HPDE6-E6E7 (cell line): ENCODE results near the gene MAGI2.

Experiments used
- DNase-seq: peaks from one replicate; pipeline ENCODE4 v3.0.0; 2011; ENCODE audit warnings: missing footprints; ENCODE audit errors: extremely low spot score

Gene MAGI2

DNA sequence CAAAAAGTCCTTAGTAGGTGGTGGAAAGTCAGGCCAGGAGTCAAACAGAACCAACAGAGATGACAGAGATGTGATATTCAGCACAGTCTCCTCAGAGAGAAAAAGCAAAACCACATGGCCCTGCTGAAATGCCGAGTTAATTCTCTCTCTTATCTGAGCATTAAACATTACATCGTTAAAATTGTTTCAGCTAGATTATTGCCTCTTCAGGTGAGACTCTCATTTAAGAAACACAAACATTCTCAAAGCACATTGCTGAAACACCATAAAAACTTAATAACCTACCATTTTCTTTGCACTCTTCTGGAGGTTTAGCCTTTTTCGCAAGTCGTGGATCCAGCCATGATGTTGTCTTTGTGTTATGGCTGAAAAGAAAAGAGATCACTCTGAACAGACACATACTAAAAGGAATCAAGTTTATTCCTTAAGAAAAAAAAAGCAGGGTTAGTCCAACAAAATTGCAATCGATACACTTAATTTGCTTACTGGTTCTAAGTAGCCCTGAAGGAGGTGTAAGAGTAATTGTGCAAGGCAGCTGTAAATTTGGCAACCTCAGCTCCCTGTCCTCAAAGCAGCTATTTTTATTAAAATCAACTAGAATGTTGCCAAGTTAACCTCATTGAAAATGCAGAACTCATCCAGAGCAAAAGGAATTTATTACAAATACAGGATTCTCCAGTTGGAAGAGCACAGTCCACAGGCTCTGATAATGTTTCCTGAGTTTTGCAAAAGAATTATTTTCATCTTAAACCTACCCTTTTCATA, 963.8 kb downstream of the MAGI2 start:
- no peak for DNase-seq

DNA sequence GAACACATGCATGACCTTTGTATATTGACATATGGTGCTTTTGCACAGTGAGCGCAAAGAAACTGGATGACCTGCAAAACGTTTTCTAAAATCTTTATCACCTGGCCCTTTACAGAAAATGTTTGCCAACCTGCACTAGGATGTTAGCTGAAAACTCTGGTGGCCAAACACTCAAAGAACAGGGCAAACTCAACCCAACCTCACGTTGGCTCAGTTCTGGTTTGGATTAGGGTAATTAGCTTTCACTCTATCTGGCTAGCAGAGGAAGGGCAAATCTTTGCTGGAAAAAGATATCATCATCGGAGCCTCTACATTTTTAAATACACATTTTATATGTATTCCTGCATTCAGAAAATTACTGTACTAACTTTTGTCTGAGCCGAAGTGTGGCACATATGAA, 966.0 kb downstream of the MAGI2 start:
- no peak for DNase-seq

GRCh38 chr7:78479348-78479747, 974.1 kb downstream of the MAGI2 start:
- no peak for DNase-seq

- no peak for DNase-seq
Measured at GRCh38 chr7:78476851-78477405, 976.5 kb downstream of the MAGI2 start.

DNA sequence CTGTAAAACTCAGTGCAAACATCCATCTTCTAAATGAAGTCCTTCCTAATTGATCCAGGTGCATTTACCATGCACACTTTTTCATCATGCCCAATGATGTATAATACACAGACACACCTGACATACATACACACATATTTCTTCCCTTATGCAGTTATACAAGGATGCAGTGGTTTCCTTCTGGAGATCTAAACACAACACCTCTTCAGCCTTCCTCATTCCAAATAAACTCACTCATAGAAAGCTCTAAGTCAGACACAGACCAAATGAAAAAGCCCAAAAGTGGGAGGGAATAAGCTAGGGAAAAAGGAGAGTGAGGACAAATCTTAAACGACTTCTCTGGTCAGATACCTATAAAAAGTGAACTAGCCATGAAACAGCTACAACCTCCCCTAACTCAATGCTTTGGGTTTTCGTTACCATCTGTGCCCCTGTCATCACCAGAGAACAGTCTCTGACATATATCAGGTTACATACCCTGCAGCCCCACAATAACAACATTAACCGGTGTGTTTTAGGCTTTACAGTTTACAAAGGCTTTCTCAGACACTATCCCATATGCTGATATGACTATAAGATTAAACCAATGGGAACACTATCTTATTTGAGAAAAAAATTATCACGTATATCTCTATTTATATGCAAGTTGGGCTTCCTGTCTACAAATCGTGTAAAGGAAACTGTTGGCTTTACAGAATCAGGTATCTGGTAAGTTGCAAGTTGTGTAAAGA, 979.7 kb downstream of the MAGI2 start:
- no peak for DNase-seq

DNA sequence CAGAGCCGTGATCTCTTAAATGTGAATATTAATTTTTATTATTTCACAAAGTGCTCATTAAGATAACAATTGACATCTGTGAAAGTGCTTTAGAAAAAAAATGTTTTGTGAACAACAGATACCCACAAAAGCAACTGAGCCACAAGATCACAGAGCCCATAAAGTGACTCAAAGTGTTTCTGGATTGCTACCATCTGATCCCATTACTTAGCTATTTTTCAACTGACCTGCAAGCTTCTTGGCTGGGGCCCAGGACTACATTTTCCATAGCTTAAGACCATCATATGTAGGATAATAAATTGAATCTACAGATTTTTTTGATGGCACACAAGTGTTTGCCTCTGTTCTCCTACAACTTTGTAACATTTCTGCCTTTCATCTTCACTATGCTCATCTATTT, 980.4 kb downstream of the MAGI2 start:
- DNase-seq: no peak

GRCh38 chr7:78472519-78472918, 980.9 kb downstream of the MAGI2 start:
- no peak for DNase-seq

DNA sequence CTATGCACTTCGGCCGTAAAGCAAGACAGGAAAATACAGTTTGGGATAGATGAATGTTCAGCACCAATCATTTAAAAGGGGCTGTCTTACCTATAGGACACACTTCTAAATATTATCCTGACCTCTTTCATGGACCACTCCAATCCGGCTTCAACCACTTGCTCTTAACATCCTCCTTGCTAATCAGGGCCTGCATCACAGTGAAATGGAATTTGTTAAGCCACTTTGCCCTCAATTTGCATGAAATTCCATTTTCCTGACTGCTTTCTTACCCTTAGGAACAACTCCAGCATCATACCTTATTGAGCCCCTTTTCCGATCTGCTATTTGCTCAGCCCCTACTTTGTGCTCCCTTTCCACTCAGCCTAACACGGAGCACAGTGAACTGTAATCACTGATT, 987.6 kb downstream of the MAGI2 start:
- no peak for DNase-seq

GRCh38 chr7:78463039-78463438, 990.4 kb downstream of the MAGI2 start:
- no peak for DNase-seq

- DNase-seq: no peak
Measured at GRCh38 chr7:78450706-78451105, 1002.8 kb downstream of the MAGI2 start.

DNA sequence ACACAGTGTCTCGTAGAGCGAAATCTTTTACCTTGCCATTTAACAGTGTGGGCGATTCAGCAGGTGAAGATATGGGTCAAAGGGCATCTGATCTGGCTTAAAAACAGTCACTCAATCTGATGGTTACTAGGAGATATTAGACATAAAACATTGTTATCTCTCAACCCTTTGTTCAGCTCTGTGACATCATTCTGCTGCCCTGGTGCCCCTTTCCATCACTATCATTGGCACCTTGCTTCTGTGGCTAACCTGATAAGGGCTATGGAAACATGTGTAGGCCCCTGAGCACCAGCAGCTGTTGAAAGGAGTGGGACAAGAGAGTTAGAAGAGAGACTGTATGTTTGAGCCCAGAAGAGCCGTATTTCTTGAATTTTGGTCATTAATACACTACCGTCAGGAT, 1004.6 kb downstream of the MAGI2 start:
- DNase-seq: no peak

GRCh38 chr7:78444267-78444666, 1009.2 kb downstream of the MAGI2 start:
- no peak for DNase-seq

DNA sequence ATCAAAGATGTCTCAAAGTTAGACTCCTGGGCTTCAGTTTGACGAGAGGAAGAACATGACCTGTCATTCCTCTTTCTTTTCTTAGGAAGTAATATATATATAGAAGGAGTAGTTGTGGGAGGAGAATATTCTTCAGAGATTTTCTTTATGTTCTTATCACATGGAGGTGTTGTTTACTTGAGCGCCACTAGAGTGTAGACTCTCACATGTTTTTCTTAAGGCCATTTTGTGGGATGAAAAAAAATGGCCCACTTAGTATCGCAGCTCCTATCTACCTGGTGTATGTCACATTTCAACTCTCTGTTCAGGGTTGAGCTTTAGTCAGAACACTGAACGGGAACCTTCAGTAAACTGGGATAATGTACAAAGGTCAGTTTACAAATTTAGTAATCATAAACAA, 1009.7 kb downstream of the MAGI2 start:
- no peak for DNase-seq

DNA sequence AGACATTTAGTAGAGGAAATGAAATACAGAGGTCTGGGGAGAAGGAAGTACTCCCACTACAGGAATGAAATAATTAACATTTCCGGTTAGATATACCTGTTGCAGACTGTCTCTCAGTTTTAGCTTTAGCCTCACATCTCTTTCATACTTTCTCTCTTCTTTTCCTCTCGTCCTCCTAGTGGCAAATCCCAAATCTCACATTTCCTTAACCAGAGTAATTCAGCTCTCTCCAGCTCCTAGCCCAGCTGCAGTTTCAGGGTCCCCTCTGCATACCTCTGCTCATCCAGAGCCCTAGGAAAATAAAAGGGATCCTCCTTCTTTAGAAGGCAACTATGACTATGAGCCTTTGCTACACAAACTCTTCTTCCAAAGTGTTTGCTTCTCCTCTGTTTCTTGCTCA, 1011.7 kb downstream of the MAGI2 start:
- DNase-seq: no peak

GRCh38 chr7:78438433-78438832, 1015.0 kb downstream of the MAGI2 start:
- no peak for DNase-seq

DNA sequence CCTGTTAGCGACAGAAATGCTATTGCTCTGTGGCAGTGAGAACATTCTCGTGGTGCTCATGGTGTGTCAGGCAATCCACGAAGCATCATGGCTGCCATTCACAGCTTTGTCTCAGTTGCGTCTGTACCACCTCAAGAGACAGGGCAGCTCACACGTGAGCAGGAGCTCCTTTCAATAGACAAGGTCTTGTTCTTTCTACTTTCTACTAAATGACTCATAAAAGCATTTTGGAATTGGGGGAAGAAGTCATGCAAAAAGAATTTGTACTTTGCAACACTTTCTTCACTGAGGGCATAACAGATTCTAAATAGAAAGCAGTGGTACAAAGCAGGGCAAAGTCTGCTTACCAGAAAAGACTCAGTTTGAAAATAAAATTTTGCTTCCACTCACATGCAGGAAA, 1016.3 kb downstream of the MAGI2 start:
- no peak for DNase-seq

DNA sequence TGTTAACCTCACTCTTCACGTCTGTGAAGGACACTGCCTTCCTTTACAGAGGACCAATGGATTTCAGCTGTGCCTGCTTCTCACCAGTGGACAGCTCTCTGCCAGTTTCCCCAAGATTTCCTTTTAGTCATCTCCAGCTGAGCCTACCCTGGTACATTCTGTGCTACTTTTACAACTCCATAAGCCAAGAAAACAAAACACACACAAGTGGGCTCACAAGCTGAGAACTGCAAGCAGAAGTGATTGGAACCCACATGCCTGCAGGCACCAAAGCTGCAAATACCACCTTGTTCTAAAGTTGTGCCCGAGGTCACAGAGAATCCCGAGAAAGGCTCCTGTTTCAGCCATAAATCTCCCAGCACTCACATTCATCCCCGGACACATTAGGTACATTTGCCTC, 1018.1 kb downstream of the MAGI2 start:
- no peak for DNase-seq

GRCh38 chr7:78434281-78434680, 1019.2 kb downstream of the MAGI2 start:
- DNase-seq: no peak

DNA sequence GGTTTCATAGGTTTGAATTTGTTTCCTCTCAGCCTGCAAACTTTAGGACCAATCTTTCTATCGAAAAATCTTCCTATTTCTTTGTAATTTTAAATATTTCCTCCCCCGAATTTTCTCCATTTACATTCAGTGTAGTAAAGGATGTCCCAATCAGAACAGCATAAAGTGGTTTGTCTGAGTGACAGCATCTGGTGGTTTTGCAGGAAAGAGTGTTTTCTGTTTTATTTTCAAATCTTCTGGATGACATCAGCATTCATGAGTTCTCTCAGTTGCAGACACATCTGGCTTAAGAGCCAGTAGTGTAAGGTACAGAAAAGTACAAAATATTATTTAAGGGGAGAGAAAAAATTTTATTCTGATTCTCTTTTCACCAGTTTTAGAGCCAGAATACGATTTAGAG, 1020.0 kb downstream of the MAGI2 start:
- no peak for DNase-seq

DNA sequence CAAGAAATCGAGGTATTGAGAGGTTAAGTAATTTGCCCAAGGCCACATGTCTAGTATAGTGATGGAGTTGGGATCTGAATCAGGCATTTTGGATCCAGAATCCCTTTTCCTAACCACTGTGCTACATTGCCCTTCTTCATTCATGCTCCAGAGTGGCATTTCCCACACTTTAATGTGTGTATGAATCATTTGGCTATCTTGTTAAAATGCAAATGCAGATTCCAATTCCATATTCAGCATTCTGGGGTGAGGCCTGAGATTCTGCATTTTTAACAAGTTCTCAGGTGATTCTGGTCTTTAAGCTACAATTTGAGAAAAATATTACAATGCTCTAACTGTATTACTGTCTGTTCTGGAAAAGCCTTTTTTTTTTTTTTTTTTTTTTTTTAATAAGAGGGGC, 1023.6 kb downstream of the MAGI2 start:
- DNase-seq: no peak

- DNase-seq: no peak
Measured at GRCh38 chr7:78427209-78427608, 1026.3 kb downstream of the MAGI2 start.

DNA sequence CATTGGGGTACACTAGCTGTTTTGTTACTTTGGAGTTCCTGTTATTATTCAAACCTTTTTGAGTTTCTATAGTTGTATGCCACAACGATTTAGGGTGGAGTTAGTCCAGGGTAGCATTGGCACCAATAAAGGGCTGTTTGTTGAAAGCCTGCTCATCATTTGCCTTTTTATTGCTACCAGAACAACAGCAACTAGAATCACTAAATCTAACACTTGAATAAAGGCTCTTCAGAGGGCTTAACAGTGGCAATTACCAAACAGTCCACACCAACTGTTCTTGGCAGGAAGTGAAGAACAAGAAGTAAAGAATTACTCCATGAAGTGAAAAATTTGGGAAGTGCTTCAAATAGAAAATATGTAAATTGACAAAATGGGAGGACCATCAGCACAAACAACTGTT, 1033.5 kb downstream of the MAGI2 start:
- no peak for DNase-seq

DNA sequence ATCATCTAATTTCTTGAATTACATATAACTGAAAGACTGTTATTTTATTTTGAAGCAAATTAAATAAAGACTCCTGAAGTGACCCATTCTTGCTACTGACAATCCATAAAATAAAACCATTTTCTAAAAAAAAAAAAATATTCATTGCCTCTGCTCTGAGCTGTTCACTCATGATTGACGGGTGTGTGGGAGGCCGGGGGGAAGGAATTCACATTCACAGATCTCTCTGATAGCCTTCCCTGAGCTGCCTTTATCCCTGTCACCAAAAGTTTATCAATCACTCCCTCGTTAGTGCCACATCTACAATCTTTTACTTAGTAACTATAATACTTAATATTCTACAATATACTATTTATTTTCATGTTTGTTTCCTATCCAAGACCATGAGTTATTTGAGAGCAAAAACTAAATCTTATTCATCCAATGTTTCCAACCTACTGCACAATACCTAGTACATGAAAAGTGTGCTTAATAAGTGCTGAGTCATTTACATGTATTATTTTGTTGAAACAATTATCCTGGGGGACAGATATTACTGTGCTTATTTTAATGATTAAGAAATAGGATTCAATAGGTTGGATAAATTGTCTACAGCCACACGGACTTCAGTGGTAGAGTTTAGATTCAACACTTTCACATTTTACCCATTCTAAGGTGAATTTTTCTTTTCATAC, 1036.2 kb downstream of the MAGI2 start:
- no peak for DNase-seq
